Choroid plexus epithelial cell (primary cell): Measurements from ENCODE around the gene ETV6.
A peak's percentile ranks its signal among the peaks of the same experiment; 100 is the strongest.

Experiments
- DNase-seq: peaks from one replicate; pipeline ENCODE4 v3.0.0-alpha.2; 2010; ENCODE audit warnings: low read depth
- H3K4me3 ChIP-seq: 2 replicates; pipeline ENCODE4 v1.5.1; 2011; ENCODE audit warnings: low read depth, mild to moderate bottlenecking, control low read depth, low read length, moderate library complexity
- CTCF ChIP-seq: conservative IDR thresholded peaks from 2 replicates; pipeline ENCODE4 v1.5.1; 2011; ENCODE audit warnings: low read depth, mild to moderate bottlenecking, control low read depth, inconsistent platforms, low read length, moderate library complexity

Gene ETV6

GRCh38 chr12:11741434-11742092 is 92.1 kb downstream of the ETV6 start:
- TF ChIP-seq CTCF, result peak; percentile 11
- H3K4me3 ChIP-seq, result no peak overlapping the region
- peak; percentile 41 for DNase-seq

- no peak for TF ChIP-seq CTCF
Measured at GRCh38 chr12:11743423-11744409, 94.2 kb downstream of the ETV6 start.

GRCh38 chr12:11744410-11744801 is 94.9 kb downstream of the ETV6 start:
- H3K4me3 ChIP-seq, result no peak overlapping the region
- no peak for TF ChIP-seq CTCF
- no peak for DNase-seq

More at GRCh38 chr12:11743423-11744409, 94.2 kb downstream of the ETV6 start:
- H3K4me3 ChIP-seq, result no peak overlapping the region
- DNase-seq, result no peak

GRCh38 chr12:11745113-11745512 is 95.6 kb downstream of the ETV6 start:
- no peak for DNase-seq
- TF ChIP-seq CTCF, result no peak
- no peak overlapping the region for H3K4me3 ChIP-seq

GRCh38 chr12:11746024-11746771 is 96.7 kb downstream of the ETV6 start:
- TF ChIP-seq CTCF, result no peak
- peak; percentile 41 for DNase-seq
- H3K4me3 ChIP-seq, result no peak overlapping the region

GRCh38 chr12:11746940-11747716 is 97.7 kb downstream of the ETV6 start:
- H3K4me3 ChIP-seq, result no peak overlapping the region
- no peak for DNase-seq
- TF ChIP-seq CTCF, result no peak
